ENCODE data around the gene GGT5. TPM values are rescaled to one million over a fixed set of nuclear protein-coding genes. Genes with fewer than 3 reads are reported as not detected.
"Not testable (repeated sequence)": the region's sequence is repeated elsewhere in the genome, so short reads cannot be mapped to it uniquely, and the experiment has no call there.

The GGT5 gene
- total RNA-seq, 1 experiment from 2014 or later: not detected

- Histone ChIP-seq H3K79me2 (ENCODE audit: low read depth) (no peaks in the 10 kb centered on the region), H3K27ac (no peak overlapping the region), H4K20me1 (ENCODE audit: insufficient read depth) (no peaks in the 10 kb centered on the region), H3K36me3 (ENCODE audit: low read depth) (no peaks in the 10 kb centered on the region), H3K4me3 (no peak overlapping the region), H2AFZ (no peak overlapping the region), H3K9me2 (ENCODE audit: insufficient read depth) (no peaks in the 10 kb centered on the region), H3K4me2 (no peak overlapping the region), H3F3A (ENCODE audit: insufficient read depth, low read depth) (peaks cover 5% of the 10 kb centered on the region; the same call in 1 of the 2 replicates), H3K4me1 (replicated peaks; ENCODE audit: insufficient read depth) (peaks cover 10% of the 10 kb centered on the region), H3K9me3 (ENCODE audit: insufficient read depth, low read depth) (no peaks in the 10 kb centered on the region), H3K27me3 (ENCODE audit: insufficient read depth, low read depth) (no peaks in the 10 kb centered on the region)
- no peak for DNase-seq
- BruUV-seq (replicated peaks): no TSS peak
- CTCF ChIA-PET: interaction anchor here (0.6 kb wide), 1 partner anchor 27 kb away, joined by 5 read pairs; no protein-coding TSS in a partner anchor
- POLR2A ChIA-PET (ENCODE audit: unreplicated experiment): no interaction called here
- intact Hi-C loops (cut with micrococcal nuclease; ENCODE audit: unreplicated experiment): no loop called here
- no peak for TF ChIP-seq CTCF (conservative IDR thresholded peaks at IDR 0.05)
- TF ChIP-seq EZH2 (IDR thresholded peaks at IDR 0.05; ENCODE audit: low read depth): no peak
Observed at GRCh38 chr22:24214467-24215285, 30.2 kb downstream of the GGT5 start.

GRCh38 chr22:24213111-24213510 is 31.8 kb downstream of the GGT5 start:
- DNase-seq; H3K79me2 ChIP-seq (ENCODE audit: low read depth); BruUV-seq (replicated peaks); intact Hi-C loops (cut with micrococcal nuclease; ENCODE audit: unreplicated experiment); H3K4me2 ChIP-seq; H3K27me3 ChIP-seq (ENCODE audit: insufficient read depth, low read depth); H3K9me2 ChIP-seq (ENCODE audit: insufficient read depth); H3K9me3 ChIP-seq (ENCODE audit: insufficient read depth, low read depth); H3K36me3 ChIP-seq (ENCODE audit: low read depth); H4K20me1 ChIP-seq (ENCODE audit: insufficient read depth); H3K27ac ChIP-seq; POLR2A ChIA-PET (ENCODE audit: unreplicated experiment); H3K4me3 ChIP-seq; CTCF ChIA-PET; H2AFZ ChIP-seq: not testable (repeated sequence)
- peaks cover 21% of the 10 kb centered on the region for H3F3A ChIP-seq (ENCODE audit: insufficient read depth, low read depth)
- H3K4me1 ChIP-seq (replicated peaks; ENCODE audit: insufficient read depth): peaks cover 25% of the 10 kb centered on the region

GRCh38 chr22:24211716-24212115 is 33.2 kb downstream of the GGT5 start:
- H3K79me2 ChIP-seq (ENCODE audit: low read depth); H3K27ac ChIP-seq; CTCF ChIA-PET; BruUV-seq (replicated peaks); POLR2A ChIA-PET (ENCODE audit: unreplicated experiment); H3K9me3 ChIP-seq (ENCODE audit: insufficient read depth, low read depth); H3K36me3 ChIP-seq (ENCODE audit: low read depth); H3K27me3 ChIP-seq (ENCODE audit: insufficient read depth, low read depth); intact Hi-C loops (cut with micrococcal nuclease; ENCODE audit: unreplicated experiment); H2AFZ ChIP-seq; H3K4me2 ChIP-seq; H3K9me2 ChIP-seq (ENCODE audit: insufficient read depth); H4K20me1 ChIP-seq (ENCODE audit: insufficient read depth); H3K4me3 ChIP-seq; DNase-seq: not testable (repeated sequence)
- Histone ChIP-seq H3K4me1 (replicated peaks; ENCODE audit: insufficient read depth) (peaks cover 35% of the 10 kb centered on the region), H3F3A (ENCODE audit: insufficient read depth, low read depth) (peaks cover 31% of the 10 kb centered on the region)

- H2AFZ ChIP-seq; POLR2A ChIA-PET (ENCODE audit: unreplicated experiment); H4K20me1 ChIP-seq (ENCODE audit: insufficient read depth); H3K27me3 ChIP-seq (ENCODE audit: insufficient read depth, low read depth); H3K9me2 ChIP-seq (ENCODE audit: insufficient read depth); H3K9me3 ChIP-seq (ENCODE audit: insufficient read depth, low read depth); H3K79me2 ChIP-seq (ENCODE audit: low read depth); H3K4me3 ChIP-seq; BruUV-seq (replicated peaks); DNase-seq; intact Hi-C loops (cut with micrococcal nuclease; ENCODE audit: unreplicated experiment); H3K4me2 ChIP-seq; H3K36me3 ChIP-seq (ENCODE audit: low read depth): not testable (repeated sequence)
- H3K27ac ChIP-seq: 0 out of 2 replicates have a peak overlapping the region, but pooled peaks have one; percentile 99
- peaks cover 42% of the 10 kb centered on the region for H3F3A ChIP-seq (ENCODE audit: insufficient read depth, low read depth)
- H3K4me1 ChIP-seq (replicated peaks; ENCODE audit: insufficient read depth): peaks cover 48% of the 10 kb centered on the region
- CTCF ChIA-PET: interaction anchor here (0.7 kb wide), 1 partner anchor 22 kb away, joined by 4 read pairs; no protein-coding TSS in a partner anchor
Observed at GRCh38 chr22:24210409-24210808, 34.5 kb downstream of the GGT5 start.

Measured in PC-9 (cell line).